HG03460 (cell line): ENCODE measurements around the gene H2BK1.

Experiments
- ATAC-seq: cut with Tn5 transposase; IDR thresholded peaks from one replicate; pipeline ENCODE4 v1.9.1; 2021; ENCODE audit not compliant: unreplicated experiment

The H2BK1 gene

DNA sequence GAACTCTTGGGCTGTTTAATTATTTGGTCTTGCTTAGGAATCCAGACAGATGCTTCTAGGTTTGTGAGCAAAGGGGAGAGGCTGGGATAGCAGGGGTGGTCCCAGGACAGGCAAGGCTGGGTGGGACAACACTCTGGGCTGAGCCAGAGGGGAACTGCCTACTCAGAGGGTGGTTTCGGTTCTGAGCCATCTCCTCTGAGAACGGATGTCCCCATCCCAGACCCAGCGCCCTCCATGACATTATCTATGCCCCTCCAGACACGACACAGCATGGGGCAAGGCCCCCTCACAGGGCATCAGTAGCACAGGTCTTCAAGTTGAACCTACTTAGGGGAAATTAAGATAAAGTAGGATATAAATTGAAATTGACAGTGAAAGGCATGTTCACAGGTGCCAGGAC is 30.3 kb downstream of the H2BK1 start:
- no peak for ATAC-seq

GRCh38 chr7:151179287-151179860 is 30.9 kb downstream of the H2BK1 start:
- no peak for ATAC-seq

GRCh38 chr7:151178831-151179230 is 31.5 kb downstream of the H2BK1 start:
- ATAC-seq, result no peak

- no peak for ATAC-seq
Observed at GRCh38 chr7:151178236-151178635, 32.1 kb downstream of the H2BK1 start.

DNA sequence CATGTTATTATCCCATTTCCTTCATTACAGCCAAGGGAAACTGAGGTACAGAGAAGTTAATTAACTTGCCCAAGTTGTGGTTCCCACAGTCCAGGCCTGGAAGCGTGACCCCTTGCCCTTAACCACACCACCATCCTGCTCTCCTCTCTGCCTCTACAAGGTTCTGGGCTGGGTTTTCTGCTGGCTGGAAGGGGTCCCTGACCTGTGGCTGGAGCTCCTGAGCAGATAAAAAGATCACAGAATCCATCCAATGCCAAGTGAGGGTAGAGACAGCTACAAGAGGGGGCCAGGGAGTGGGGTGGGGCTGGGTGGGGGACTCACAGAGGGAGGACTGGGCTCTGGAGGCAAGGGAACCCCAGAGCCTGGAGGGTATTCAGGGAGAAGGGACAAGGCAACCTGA is 33.0 kb downstream of the H2BK1 start:
- ATAC-seq, result no peak

- no peak for ATAC-seq
Observed at GRCh38 chr7:151176401-151176800, 33.9 kb downstream of the H2BK1 start.

- no peak for ATAC-seq
Observed at GRCh38 chr7:151175793-151176311, 34.4 kb downstream of the H2BK1 start.

GRCh38 chr7:151175047-151175792 is 35.1 kb downstream of the H2BK1 start:
- ATAC-seq, result no peak

DNA sequence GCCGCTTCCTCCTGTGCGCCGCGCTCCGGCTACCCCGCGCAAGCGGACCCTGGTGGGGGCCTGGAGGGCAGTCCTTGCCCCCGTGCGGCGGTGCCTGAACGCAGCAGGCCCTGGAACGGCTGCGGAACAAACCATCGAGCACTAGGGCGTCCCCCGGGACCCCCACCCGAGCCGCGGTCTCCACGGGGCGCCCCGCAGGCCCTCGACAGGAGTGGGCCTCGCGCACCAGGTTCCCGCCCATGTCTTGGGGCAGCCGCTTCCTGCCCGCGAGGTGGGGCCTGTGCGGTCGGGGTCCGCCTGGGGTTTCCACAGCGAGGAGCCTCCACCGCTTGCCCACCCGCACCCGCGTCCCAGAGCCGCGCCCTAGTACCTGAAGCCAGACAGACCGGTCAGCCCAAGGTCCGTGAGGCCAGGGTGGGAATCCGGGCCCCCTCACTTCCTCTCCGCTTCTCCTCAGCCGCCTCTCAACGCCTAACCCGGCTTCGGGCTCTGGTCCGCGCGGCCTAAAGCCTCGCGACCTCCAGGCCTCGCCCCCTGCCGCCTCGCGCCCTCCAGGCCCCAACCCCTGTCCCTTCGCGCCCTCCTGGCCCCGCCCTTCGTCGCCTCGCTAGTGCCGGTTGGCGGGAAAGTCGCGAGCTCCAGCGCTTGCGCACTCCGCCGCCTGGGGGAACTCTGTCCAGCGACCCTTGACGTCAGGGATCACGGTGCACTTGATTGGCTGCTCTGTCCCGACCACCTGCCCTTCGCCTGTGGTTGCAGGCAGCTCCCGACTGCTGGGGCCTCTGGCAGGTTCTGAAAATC is 35.8 kb downstream of the H2BK1 start:
- no peak for ATAC-seq

DNA sequence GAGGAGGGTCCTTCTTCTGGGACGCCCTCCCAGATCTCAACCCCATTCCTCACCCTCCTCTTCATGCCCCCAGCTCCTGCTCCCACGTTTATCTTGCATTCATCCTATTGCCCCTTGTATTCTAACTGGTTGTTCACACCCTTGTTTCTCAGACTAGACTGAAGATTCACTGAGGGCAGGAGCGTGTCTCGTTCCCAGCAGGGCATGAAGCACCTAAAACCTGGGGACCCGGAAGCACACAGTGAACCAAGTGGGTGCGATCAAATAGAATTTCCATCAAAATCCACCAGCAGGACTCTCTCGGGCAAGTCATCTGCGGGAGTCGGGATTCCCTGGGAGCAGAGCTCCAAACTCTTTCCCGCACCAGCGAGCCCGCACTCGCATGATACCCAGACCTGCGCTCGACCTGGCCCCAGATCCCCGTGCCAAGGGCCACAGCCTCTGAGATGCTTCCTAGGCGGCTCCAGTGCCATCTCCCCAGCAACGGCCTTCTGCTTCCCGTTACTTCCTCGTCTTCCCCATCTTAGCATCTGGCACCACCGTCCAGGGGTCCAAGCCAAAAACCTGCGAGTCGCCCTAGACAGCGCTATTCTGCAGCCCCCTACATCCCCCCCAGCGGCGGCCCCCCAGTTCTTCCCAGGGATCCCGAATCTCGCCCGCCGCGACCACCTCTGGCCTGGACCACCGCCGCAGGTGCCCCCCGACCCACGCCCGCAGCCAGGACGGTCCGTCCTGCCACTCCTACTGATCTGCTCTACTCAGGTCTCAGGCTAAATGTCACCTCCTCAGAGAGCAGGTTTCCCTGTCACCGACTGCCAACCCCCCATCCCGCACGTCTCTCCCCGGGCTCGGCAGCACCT is 36.7 kb downstream of the H2BK1 start:
- ATAC-seq, result no peak

DNA sequence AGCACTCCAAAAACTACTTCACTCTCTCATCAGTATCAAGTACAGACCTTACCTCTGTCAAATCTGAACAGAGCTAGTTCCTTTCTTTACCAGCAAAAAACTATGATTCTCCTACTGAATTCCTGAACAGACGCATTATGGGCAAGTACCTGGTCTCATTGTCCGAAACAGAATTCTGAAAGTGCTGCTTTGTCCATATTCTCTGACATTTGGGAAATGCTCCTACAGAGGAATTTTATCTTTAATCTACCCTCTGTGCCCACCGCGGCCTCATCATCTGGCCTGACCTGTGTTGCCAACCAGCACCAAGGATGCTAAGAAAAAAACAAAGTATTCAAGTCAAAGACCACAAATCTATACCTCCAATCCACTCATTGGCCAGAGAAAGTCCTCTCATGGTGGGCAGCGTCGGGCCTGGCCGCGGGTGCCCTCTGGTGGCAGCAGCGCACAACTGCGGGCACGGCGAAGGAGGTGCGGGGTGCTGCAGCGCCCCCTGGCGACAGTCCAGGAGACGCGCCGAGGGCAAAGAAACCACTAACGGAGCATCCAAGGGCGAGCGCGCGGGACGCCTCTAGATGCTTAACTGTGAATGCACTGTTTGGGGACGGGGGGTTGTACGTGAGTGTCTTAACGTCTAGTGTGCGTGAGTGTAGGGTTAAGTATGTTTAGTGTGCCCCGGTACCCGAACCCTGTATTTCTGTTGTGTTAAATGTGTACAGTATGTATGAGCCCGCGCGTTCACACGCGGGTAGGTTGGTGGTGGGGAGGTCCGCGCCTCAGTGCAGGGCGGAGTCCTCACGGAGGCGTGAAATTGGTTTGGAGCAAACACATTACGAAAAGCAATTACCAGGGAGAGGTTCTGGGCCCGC is 37.8 kb downstream of the H2BK1 start:
- ATAC-seq, result no peak

GRCh38 chr7:151168787-151169162 is 41.5 kb downstream of the H2BK1 start:
- no peak for ATAC-seq

GRCh38 chr7:151168003-151168786 is 42.1 kb downstream of the H2BK1 start:
- ATAC-seq, result peak; percentile 48

DNA sequence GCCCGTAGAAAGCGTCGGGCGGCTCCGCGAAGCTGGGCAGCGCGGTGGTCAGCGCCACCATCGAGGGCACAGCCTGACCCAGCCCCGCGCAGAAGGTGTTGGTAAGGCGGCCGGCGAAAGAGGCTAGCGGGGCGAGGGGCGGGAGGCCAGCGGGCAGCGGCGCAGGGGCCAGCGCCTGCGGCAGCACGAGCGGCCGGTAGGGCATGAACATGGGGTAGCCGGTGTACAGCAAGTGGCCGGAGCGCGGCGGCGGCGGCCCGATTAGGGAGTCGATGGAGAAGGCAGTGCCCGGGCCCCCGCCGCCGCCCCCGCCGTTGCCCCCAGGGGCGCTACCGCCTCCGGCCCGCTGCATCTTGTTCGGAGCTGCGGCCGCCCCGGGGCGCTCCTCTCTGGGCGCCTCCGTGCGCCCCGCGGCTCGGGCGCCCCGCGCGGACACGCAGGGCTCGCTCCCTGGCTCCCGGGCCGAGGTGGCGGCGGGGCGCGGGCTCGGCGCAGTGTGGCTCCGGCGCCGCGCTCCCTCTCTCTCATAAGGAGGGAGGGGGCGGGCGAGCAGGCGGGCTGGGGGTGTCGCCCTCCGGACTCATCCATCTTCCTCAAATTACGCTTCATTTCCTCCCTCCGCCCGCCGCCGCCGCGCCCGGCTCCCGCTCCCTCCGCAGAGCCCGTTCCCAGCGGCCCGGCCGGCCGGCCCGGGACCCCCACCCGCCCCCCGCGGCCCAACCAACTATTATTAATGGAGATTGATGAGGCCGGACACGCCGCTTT is 42.9 kb downstream of the H2BK1 start, which contains the start of gene GBX1:
Gene GBX1, minus strand, starts transcription at position 498 of the 765 bp plus-strand sequence. Its CDS starts 146 bp downstream, at position 352.
- no peak for ATAC-seq

DNA sequence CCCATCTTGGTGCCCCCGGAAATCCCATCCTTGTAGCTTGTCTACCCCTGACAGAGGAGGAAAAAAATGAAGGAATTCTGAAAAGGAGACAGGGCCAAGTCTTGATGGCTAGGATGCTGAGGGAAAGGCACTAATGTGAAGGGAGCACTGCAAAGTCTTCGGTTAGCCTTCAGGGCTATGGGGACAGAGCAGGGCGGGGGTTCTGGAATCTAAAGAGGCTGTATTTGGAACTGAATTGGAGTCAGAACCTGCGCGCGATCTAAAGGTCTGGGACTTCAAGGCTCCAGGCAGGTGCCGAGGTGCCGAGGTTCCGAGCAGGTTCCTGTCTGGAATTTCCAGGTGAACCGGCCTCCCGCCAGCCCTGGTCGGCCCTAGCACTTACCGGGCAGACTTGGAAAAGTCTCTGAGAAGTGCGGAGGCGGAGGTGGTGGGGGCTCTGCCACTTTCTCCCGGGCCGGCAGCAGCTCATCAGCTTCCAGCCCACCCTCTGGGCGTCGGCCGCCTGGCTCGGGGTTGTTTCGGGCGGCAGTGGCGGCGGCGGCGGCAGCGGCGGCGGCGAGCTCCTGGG is 43.6 kb downstream of the H2BK1 start:
- ATAC-seq, result no peak

GRCh38 chr7:151161757-151162156 is 48.5 kb downstream of the H2BK1 start:
- no peak for ATAC-seq
